Smooth muscle cell (in vitro differentiated cells): ENCODE data around the gene THOP1. TPM values are rescaled to one million over a fixed set of nuclear protein-coding genes. Genes with fewer than 3 reads are reported as not detected.

ENCODE experiments used
- DNase-seq: peaks from one replicate; lab custom pipeline; 2025; ENCODE audit not compliant: unreplicated experiment; lab: John Stamatoyannopoulos, UW
- H2AFZ ChIP-seq: fragments of 200-600 bp; sonication (generic); 2 replicates; pipeline ENCODE4 v1.6.0; 2016; ENCODE audit warnings: antibody characterized with exemption, low read depth, mild to moderate bottlenecking
- H3F3A ChIP-seq: fragments of 200-600 bp; sonication (generic); 2 replicates; pipeline ENCODE4 v1.6.0; 2017; ENCODE audit warnings: antibody characterized with exemption, low read depth
- H3K27ac ChIP-seq: fragments of 200-600 bp; sonication (generic); 2 replicates; pipeline ENCODE4 v1.5.1; 2016; ENCODE audit warnings: low read depth, mild to moderate bottlenecking
- H3K27me3 ChIP-seq: fragments of 200-600 bp; sonication (generic); 2 replicates; pipeline ENCODE4 v1.6.1; 2016; ENCODE audit warnings: low read depth, mild to moderate bottlenecking
- H3K36me3 ChIP-seq: fragments of 200-600 bp; sonication (generic); 2 replicates; pipeline ENCODE4 v1.5.1; 2016; ENCODE audit warnings: low read depth
- H3K4me1 ChIP-seq: fragments of 200-600 bp; sonication (generic); 2 replicates; pipeline ENCODE4 v1.5.1; 2016; ENCODE audit warnings: low read depth
- H3K4me2 ChIP-seq: fragments of 200-600 bp; sonication (generic); 2 replicates; pipeline ENCODE4 v1.6.0; 2016; ENCODE audit warnings: mild to moderate bottlenecking
- H3K4me3 ChIP-seq: fragments of 200-600 bp; sonication (generic); 2 replicates; pipeline ENCODE4 v1.5.1; 2016; ENCODE audit warnings: mild to moderate bottlenecking
- H3K79me2 ChIP-seq: fragments of 200-600 bp; sonication (generic); 2 replicates; pipeline ENCODE4 v1.6.0; 2016; ENCODE audit warnings: low read depth, mild to moderate bottlenecking
- H3K9ac ChIP-seq: fragments of 200-600 bp; sonication (generic); 2 replicates; pipeline ENCODE4 v1.6.0; 2016; ENCODE audit warnings: low read depth
- H3K9me3 ChIP-seq: fragments of 200-600 bp; sonication (generic); replicated peaks from 2 replicates; pipeline ENCODE4 v1.5.1; 2016; ENCODE audit warnings: low read depth
- H4K20me1 ChIP-seq: fragments of 200-600 bp; sonication (generic); 2 replicates; pipeline ENCODE4 v1.6.0; 2016; ENCODE audit warnings: low read depth
- CTCF ChIP-seq: fragments of 200-600 bp; sonication (generic); IDR thresholded peaks from 2 replicates; pipeline ENCODE4 v1.5.1; 2017; ENCODE audit warnings: borderline replicate concordance, mild to moderate bottlenecking, antibody characterized with exemption; ENCODE audit not compliant: insufficient read depth, poor library complexity, severe bottlenecking
- WGBS: methylation state at CpG from one replicate; pipeline ENCODE4 v1.1.7; 2016; ENCODE audit warnings: low lambda C conversion rate; 5-methylcytosine and 5-hydroxymethylcytosine counted together
- polyA plus RNA-seq: library from polyadenylated mRNA; unstranded; fragments of >200 nt; fragmentation: Nextera tagmentation; extraction: Ambion mirVana; gene quantifications from 2 replicates; pipeline ENCODE4 v1.2.1, GENCODE V29; 2016
- total RNA-seq: library from RNA; depleted of rRNA; stranded (reverse); fragments of >200 nt; gene quantifications from 2 replicates; pipeline ENCODE4 v1.2.3, GENCODE V29; 2014

THOP1 gene
- total and polyA plus RNA-seq, 2 experiments from 2014 or later = 40.5 to 65.6 TPM

DNA sequence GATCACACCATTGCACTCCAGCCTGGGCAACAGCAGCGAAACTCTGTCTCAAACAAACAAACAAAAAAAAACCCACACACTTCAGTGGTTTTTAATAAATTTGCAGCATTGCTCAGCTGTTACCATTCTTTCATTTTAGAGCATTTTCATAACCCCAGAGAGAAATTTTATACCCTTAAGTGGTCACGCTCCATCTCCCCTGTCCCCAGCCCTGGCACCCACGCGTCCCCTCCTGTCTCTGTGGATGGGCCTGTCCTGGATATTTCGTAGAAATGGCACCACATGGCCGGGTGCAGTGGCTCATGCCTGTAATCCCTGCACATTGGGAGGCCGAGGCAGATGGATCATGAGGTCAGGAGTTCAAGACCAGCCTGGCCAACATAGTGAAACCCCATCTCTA, 7.8 kb downstream of the THOP1 start:
- 95% methylated on average over 7 of the region's 7 CpGs for WGBS
- Histone ChIP-seq H3K4me1 (no peaks in the 10 kb centered on the region), H2AFZ (no peak overlapping the region), H3K9ac (no peak overlapping the region), H3K9me3 (no peaks in the 10 kb centered on the region), H4K20me1 (peaks cover 12% of the 10 kb centered on the region), H3K27ac (no peak overlapping the region), H3K27me3 (no peaks in the 10 kb centered on the region), H3K4me3 (no peak overlapping the region), H3K79me2 (peaks cover 6% of the 10 kb centered on the region), H3K4me2 (no peak overlapping the region), H3K36me3 (no peaks in the 10 kb centered on the region), H3F3A (no peaks in the 10 kb centered on the region)
- TF ChIP-seq CTCF = no peak
- DNase-seq = no peak

- no peak for TF ChIP-seq CTCF
- Histone ChIP-seq H3K4me1 (no peaks in the 10 kb centered on the region), H3K79me2 (peaks cover 3% of the 10 kb centered on the region), H3K9me3 (no peaks in the 10 kb centered on the region), H3K36me3 (no peaks in the 10 kb centered on the region), H3F3A (no peaks in the 10 kb centered on the region), H3K27ac (no peak overlapping the region), H2AFZ (no peak overlapping the region), H3K4me3 (no peak overlapping the region), H3K9ac (no peak overlapping the region), H4K20me1 (peaks cover 15% of the 10 kb centered on the region), H3K4me2 (no peak overlapping the region), H3K27me3 (no peaks in the 10 kb centered on the region)
- no peak for DNase-seq
- WGBS = 99% methylated on average over 12 of the region's 12 CpGs
These were observed 8.3 kb downstream of the THOP1 start for GRCh38 chr19:2793577-2793976.

- 92% methylated on average over 25 of the region's 27 CpGs for WGBS
- H3K4me1 ChIP-seq = no peaks in the 10 kb centered on the region
- no peaks in the 10 kb centered on the region for H3K27me3 ChIP-seq
- no peaks in the 10 kb centered on the region for H3K79me2 ChIP-seq
- no peak overlapping the region for H2AFZ ChIP-seq
- no peaks in the 10 kb centered on the region for H3F3A ChIP-seq
- DNase-seq = no peak
- TF ChIP-seq CTCF = no peak
- no peak overlapping the region for H3K4me3 ChIP-seq
- H3K36me3 ChIP-seq = no peaks in the 10 kb centered on the region
- no peak overlapping the region for H3K27ac ChIP-seq
- no peak overlapping the region for H3K9ac ChIP-seq
- no peaks in the 10 kb centered on the region for H3K9me3 ChIP-seq
- peaks cover 22% of the 10 kb centered on the region for H4K20me1 ChIP-seq
- no peak overlapping the region for H3K4me2 ChIP-seq
These were observed 10.7 kb downstream of the THOP1 start for GRCh38 chr19:2795827-2796658.
